CMK (cell line): ENCODE data around the gene ABHD5.

Source experiments
- DNase-seq: peaks from one replicate; pipeline ENCODE4 v3.0.0-alpha.2; 2010; ENCODE audit warnings: low read depth

Gene ABHD5

GRCh38 chr3:43757666-43758321, 67.1 kb downstream of the ABHD5 start:
- DNase-seq: no peak

GRCh38 chr3:43758592-43759225, 68.0 kb downstream of the ABHD5 start:
- no peak for DNase-seq

- DNase-seq: no peak
Measured at GRCh38 chr3:43759297-43759782, 68.6 kb downstream of the ABHD5 start.

- no peak for DNase-seq
Measured at GRCh38 chr3:43759938-43760337, 69.2 kb downstream of the ABHD5 start.

- no peak for DNase-seq
Measured at GRCh38 chr3:43760938-43761337, 70.2 kb downstream of the ABHD5 start.

- no peak for DNase-seq
Measured at GRCh38 chr3:43762451-43762850, 71.7 kb downstream of the ABHD5 start.

GRCh38 chr3:43764056-43764455, 73.3 kb downstream of the ABHD5 start:
- no peak for DNase-seq

GRCh38 chr3:43764471-43764870, 73.7 kb downstream of the ABHD5 start:
- no peak for DNase-seq

GRCh38 chr3:43765521-43765971, 74.8 kb downstream of the ABHD5 start:
- DNase-seq: no peak

- no peak for DNase-seq
Measured at GRCh38 chr3:43766672-43767465, 76.1 kb downstream of the ABHD5 start.

- DNase-seq: no peak
Measured at GRCh38 chr3:43768381-43768973, 77.7 kb downstream of the ABHD5 start.

GRCh38 chr3:43769097-43769884, 78.6 kb downstream of the ABHD5 start:
- peak; percentile 95 for DNase-seq

GRCh38 chr3:43769885-43770425, 79.2 kb downstream of the ABHD5 start:
- no peak for DNase-seq

- peak; percentile 83 for DNase-seq
Measured at GRCh38 chr3:43770426-43771103, 79.8 kb downstream of the ABHD5 start.

GRCh38 chr3:43771610-43772009, 80.9 kb downstream of the ABHD5 start:
- DNase-seq: no peak

GRCh38 chr3:43773273-43774094, 82.7 kb downstream of the ABHD5 start:
- no peak for DNase-seq

GRCh38 chr3:43774799-43775198, 84.1 kb downstream of the ABHD5 start:
- no peak for DNase-seq

- no peak for DNase-seq
Measured at GRCh38 chr3:43776101-43776500, 85.4 kb downstream of the ABHD5 start.

GRCh38 chr3:43779850-43780249, 89.1 kb downstream of the ABHD5 start:
- no peak for DNase-seq

- DNase-seq: no peak
Measured at GRCh38 chr3:43782541-43782940, 91.8 kb downstream of the ABHD5 start.
